Measurements from ENCODE around the gene CHST8. TPM values are rescaled to one million over a fixed set of nuclear protein-coding genes. Genes with fewer than 3 reads are reported as not detected.
A peak's percentile ranks its signal among the peaks of the same experiment; 100 is the strongest.

The CHST8 gene
- total RNA-seq, 1 experiment from 2014 or later = 33.5 TPM

DNA sequence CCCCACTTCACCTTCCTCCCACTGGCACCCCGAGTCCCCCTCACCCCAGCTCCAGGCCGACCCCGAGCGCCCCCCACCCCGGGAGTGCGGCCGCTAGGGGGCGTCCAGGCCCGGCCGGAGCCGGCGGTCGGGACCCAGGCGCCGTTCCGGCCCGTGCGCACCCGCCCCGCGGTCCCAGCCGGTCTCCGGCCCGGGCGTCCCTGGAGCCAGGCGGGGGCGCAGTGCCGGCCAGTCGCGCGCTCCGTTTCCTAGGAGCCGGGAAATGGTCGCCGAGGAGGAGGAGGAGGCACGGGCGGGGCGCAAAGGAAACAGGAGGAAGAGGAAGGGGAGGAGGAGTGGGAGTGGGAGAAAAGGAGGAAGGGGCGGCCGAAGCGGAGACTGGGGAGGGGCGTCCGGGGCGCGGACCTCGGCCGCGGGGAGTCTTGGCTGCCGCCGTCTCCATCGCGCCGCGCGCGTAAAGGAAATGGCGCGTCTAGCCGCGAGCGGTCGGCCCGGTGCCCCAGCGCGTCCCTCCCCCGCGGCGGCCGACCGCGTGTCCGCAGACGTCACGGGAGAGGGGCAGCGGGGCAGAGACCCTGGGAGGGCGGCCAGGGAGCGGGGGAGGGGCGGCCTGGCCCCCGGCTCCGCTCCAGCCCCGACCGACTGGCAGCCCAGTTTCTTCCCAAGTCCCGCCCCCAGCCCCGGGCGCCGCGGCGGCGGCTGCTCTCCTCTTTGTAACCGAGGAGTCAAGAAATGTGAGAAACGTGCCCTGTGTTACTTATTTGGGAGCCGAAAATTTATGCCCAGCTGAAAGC is 173.8 kb downstream of the CHST8 start (continued):
- TF ChIP-seq CREB1 (CRISPR knock-in tag; IDR thresholded peaks at IDR 0.05) (no peak), NR3C1 (CRISPR knock-in tag; conservative IDR thresholded peaks at IDR 0.05; ENCODE audit: low read depth) (no peak), MXD4 (CRISPR knock-in tag; IDR thresholded peaks at IDR 0.05; ENCODE audit: borderline replicate concordance) (no peak), GTF2I (CRISPR knock-in tag; conservative IDR thresholded peaks at IDR 0.05) (no peak), ZNF263 (CRISPR knock-in tag; IDR thresholded peaks at IDR 0.05; ENCODE audit: low read depth) (peak; percentile 49), ZBTB21 (CRISPR knock-in tag; IDR thresholded peaks at IDR 0.05; ENCODE audit: borderline replicate concordance) (no peak), TEAD4 (CRISPR knock-in tag; IDR thresholded peaks at IDR 0.05) (0 out of 2 replicates have a peak, but pooled peaks have one; percentile 31), KAT7 (CRISPR knock-in tag; IDR thresholded peaks at IDR 0.05; ENCODE audit: borderline replicate concordance) (peak; percentile 41; the same call in 1 of the 2 replicates), FOXK1 (CRISPR knock-in tag; IDR thresholded peaks at IDR 0.05) (no peak; the same call in 1 of the 2 replicates), GABPB1 (CRISPR knock-in tag; IDR thresholded peaks at IDR 0.05) (no peak), ZNF138 (CRISPR knock-in tag; conservative IDR thresholded peaks at IDR 0.05) (no peak), ZNF423 (CRISPR knock-in tag; IDR thresholded peaks at IDR 0.05) (peak; percentile 50; the same call in 1 of the 2 replicates), CREM (CRISPR knock-in tag; IDR thresholded peaks at IDR 0.05) (peak; percentile 30; the same call in 1 of the 2 replicates)
- TF ChIP-seq, protein P1, sequence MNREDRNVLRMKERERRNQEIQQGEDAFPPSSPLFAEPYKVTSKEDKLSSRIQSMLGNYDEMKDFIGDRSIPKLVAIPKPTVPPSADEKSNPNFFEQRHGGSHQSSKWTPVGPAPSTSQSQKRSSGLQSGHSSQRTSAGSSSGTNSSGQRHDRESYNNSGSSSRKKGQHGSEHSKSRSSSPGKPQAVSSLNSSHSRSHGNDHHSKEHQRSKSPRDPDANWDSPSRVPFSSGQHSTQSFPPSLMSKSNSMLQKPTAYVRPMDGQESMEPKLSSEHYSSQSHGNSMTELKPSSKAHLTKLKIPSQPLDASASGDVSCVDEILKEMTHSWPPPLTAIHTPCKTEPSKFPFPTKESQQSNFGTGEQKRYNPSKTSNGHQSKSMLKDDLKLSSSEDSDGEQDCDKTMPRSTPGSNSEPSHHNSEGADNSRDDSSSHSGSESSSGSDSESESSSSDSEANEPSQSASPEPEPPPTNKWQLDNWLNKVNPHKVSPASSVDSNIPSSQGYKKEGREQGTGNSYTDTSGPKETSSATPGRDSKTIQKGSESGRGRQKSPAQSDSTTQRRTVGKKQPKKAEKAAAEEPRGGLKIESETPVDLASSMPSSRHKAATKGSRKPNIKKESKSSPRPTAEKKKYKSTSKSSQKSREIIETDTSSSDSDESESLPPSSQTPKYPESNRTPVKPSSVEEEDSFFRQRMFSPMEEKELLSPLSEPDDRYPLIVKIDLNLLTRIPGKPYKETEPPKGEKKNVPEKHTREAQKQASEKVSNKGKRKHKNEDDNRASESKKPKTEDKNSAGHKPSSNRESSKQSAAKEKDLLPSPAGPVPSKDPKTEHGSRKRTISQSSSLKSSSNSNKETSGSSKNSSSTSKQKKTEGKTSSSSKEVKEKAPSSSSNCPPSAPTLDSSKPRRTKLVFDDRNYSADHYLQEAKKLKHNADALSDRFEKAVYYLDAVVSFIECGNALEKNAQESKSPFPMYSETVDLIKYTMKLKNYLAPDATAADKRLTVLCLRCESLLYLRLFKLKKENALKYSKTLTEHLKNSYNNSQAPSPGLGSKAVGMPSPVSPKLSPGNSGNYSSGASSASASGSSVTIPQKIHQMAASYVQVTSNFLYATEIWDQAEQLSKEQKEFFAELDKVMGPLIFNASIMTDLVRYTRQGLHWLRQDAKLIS (CRISPR knock-in tag; IDR thresholded peaks at IDR 0.05; ENCODE audit: borderline replicate concordance) = no peak
- TF ChIP-seq, protein P2, sequence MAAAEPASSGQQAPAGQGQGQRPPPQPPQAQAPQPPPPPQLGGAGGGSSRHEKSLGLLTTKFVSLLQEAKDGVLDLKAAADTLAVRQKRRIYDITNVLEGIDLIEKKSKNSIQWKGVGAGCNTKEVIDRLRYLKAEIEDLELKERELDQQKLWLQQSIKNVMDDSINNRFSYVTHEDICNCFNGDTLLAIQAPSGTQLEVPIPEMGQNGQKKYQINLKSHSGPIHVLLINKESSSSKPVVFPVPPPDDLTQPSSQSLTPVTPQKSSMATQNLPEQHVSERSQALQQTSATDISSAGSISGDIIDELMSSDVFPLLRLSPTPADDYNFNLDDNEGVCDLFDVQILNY (CRISPR knock-in tag; IDR thresholded peaks at IDR 0.05) = no peak
- TF ChIP-seq, protein P3, sequence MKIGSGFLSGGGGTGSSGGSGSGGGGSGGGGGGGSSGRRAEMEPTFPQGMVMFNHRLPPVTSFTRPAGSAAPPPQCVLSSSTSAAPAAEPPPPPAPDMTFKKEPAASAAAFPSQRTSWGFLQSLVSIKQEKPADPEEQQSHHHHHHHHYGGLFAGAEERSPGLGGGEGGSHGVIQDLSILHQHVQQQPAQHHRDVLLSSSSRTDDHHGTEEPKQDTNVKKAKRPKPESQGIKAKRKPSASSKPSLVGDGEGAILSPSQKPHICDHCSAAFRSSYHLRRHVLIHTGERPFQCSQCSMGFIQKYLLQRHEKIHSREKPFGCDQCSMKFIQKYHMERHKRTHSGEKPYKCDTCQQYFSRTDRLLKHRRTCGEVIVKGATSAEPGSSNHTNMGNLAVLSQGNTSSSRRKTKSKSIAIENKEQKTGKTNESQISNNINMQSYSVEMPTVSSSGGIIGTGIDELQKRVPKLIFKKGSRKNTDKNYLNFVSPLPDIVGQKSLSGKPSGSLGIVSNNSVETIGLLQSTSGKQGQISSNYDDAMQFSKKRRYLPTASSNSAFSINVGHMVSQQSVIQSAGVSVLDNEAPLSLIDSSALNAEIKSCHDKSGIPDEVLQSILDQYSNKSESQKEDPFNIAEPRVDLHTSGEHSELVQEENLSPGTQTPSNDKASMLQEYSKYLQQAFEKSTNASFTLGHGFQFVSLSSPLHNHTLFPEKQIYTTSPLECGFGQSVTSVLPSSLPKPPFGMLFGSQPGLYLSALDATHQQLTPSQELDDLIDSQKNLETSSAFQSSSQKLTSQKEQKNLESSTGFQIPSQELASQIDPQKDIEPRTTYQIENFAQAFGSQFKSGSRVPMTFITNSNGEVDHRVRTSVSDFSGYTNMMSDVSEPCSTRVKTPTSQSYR (CRISPR knock-in tag; IDR thresholded peaks at IDR 0.05) = no peak
- TF ChIP-seq, protein P4, sequence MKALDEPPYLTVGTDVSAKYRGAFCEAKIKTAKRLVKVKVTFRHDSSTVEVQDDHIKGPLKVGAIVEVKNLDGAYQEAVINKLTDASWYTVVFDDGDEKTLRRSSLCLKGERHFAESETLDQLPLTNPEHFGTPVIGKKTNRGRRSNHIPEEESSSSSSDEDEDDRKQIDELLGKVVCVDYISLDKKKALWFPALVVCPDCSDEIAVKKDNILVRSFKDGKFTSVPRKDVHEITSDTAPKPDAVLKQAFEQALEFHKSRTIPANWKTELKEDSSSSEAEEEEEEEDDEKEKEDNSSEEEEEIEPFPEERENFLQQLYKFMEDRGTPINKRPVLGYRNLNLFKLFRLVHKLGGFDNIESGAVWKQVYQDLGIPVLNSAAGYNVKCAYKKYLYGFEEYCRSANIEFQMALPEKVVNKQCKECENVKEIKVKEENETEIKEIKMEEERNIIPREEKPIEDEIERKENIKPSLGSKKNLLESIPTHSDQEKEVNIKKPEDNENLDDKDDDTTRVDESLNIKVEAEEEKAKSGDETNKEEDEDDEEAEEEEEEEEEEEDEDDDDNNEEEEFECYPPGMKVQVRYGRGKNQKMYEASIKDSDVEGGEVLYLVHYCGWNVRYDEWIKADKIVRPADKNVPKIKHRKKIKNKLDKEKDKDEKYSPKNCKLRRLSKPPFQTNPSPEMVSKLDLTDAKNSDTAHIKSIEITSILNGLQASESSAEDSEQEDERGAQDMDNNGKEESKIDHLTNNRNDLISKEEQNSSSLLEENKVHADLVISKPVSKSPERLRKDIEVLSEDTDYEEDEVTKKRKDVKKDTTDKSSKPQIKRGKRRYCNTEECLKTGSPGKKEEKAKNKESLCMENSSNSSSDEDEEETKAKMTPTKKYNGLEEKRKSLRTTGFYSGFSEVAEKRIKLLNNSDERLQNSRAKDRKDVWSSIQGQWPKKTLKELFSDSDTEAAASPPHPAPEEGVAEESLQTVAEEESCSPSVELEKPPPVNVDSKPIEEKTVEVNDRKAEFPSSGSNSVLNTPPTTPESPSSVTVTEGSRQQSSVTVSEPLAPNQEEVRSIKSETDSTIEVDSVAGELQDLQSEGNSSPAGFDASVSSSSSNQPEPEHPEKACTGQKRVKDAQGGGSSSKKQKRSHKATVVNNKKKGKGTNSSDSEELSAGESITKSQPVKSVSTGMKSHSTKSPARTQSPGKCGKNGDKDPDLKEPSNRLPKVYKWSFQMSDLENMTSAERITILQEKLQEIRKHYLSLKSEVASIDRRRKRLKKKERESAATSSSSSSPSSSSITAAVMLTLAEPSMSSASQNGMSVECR (CRISPR knock-in tag; IDR thresholded peaks at IDR 0.05; ENCODE audit: borderline replicate concordance) = 0 out of 2 replicates have a peak, but pooled peaks have one; percentile 40
- TF ChIP-seq, protein P5, sequence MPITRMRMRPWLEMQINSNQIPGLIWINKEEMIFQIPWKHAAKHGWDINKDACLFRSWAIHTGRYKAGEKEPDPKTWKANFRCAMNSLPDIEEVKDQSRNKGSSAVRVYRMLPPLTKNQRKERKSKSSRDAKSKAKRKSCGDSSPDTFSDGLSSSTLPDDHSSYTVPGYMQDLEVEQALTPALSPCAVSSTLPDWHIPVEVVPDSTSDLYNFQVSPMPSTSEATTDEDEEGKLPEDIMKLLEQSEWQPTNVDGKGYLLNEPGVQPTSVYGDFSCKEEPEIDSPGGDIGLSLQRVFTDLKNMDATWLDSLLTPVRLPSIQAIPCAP (CRISPR knock-in tag; IDR thresholded peaks at IDR 0.05) = peak; percentile 69; the same call in 1 of the 2 replicates
- TF ChIP-seq, protein P6, sequence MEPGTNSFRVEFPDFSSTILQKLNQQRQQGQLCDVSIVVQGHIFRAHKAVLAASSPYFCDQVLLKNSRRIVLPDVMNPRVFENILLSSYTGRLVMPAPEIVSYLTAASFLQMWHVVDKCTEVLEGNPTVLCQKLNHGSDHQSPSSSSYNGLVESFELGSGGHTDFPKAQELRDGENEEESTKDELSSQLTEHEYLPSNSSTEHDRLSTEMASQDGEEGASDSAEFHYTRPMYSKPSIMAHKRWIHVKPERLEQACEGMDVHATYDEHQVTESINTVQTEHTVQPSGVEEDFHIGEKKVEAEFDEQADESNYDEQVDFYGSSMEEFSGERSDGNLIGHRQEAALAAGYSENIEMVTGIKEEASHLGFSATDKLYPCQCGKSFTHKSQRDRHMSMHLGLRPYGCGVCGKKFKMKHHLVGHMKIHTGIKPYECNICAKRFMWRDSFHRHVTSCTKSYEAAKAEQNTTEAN (CRISPR knock-in tag; IDR thresholded peaks at IDR 0.05) = 0 out of 2 replicates have a peak, but pooled peaks have one; percentile 20
- TF ChIP-seq, protein P7, sequence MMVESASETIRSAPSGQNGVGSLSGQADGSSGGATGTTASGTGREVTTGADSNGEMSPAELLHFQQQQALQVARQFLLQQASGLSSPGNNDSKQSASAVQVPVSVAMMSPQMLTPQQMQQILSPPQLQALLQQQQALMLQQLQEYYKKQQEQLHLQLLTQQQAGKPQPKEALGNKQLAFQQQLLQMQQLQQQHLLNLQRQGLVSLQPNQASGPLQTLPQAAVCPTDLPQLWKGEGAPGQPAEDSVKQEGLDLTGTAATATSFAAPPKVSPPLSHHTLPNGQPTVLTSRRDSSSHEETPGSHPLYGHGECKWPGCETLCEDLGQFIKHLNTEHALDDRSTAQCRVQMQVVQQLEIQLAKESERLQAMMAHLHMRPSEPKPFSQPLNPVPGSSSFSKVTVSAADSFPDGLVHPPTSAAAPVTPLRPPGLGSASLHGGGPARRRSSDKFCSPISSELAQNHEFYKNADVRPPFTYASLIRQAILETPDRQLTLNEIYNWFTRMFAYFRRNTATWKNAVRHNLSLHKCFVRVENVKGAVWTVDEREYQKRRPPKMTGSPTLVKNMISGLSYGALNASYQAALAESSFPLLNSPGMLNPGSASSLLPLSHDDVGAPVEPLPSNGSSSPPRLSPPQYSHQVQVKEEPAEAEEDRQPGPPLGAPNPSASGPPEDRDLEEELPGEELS (CRISPR knock-in tag; IDR thresholded peaks at IDR 0.05) = peak; percentile 70; the same call in 1 of the 2 replicates

Measured in WTC11 (cell line).